Fibroblast of the aortic adventitia (primary cell): ENCODE data around the gene MAN1C1. TPM values are rescaled to one million over a fixed set of nuclear protein-coding genes. Genes with fewer than 3 reads are reported as not detected.

Experiments used
- DNase-seq: peaks from one replicate; pipeline ENCODE4 v3.0.0-alpha.2; 2010; ENCODE audit warnings: low read depth
- H3K4me3 ChIP-seq: 2 replicates; pipeline ENCODE4 v1.5.1; 2011; ENCODE audit warnings: low read depth, mild to moderate bottlenecking, control low read depth, low read length, moderate library complexity
- total RNA-seq: library from RNA; depleted of rRNA; stranded (reverse); fragments of >200 nt; gene quantifications from 2 replicates; pipeline ENCODE4 v1.2.3, GENCODE V29; 2012; ENCODE audit warnings: low replicate concordance
- TF ChIP-seq, protein P1 (sequence below): IDR thresholded peaks from 2 replicates; pipeline ENCODE4 v1.5.1; 2011; ENCODE audit warnings: mild to moderate bottlenecking, low read length, control low read depth, inconsistent platforms; ENCODE audit not compliant: insufficient read depth

Gene MAN1C1
- total RNA-seq, 1 donor = 6.6 TPM

DNA sequence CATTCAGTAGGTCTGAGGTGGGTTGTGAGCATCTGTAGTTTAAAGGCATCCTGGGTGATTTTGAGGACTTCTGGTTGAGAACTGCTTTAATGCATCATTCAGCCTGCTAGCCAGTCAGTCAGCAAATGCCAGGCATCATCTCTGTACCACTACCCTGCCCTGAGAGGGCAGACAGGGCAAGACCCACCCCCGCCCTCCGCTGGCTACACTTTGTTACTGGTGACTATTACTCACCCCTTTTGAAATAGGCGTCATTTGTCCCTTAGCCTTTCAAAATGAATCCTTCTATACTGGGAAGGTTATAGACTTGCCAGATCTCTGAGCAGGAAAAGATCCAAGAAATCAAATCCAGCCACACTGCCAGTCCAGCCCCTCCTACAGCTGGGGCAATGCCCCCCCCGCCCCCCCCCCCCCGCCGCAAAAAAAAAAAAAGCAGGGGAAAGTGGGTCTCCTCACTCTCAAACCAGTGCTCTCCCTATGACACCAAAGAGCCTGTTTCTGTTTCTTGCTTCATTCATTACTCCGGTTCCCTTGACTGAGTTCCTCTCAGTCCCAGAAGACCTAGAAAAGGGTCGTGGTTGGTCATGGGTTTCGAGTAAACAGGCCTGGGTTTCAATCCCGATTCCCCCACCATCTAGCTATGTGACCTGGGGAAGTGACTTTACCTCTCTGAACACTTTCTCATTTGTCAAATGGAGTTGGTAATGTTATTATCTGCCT, 187.8 kb downstream of the MAN1C1 start:
- DNase-seq = peak; percentile 28
- TF ChIP-seq, protein P1, sequence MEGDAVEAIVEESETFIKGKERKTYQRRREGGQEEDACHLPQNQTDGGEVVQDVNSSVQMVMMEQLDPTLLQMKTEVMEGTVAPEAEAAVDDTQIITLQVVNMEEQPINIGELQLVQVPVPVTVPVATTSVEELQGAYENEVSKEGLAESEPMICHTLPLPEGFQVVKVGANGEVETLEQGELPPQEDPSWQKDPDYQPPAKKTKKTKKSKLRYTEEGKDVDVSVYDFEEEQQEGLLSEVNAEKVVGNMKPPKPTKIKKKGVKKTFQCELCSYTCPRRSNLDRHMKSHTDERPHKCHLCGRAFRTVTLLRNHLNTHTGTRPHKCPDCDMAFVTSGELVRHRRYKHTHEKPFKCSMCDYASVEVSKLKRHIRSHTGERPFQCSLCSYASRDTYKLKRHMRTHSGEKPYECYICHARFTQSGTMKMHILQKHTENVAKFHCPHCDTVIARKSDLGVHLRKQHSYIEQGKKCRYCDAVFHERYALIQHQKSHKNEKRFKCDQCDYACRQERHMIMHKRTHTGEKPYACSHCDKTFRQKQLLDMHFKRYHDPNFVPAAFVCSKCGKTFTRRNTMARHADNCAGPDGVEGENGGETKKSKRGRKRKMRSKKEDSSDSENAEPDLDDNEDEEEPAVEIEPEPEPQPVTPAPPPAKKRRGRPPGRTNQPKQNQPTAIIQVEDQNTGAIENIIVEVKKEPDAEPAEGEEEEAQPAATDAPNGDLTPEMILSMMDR = no peak

DNA sequence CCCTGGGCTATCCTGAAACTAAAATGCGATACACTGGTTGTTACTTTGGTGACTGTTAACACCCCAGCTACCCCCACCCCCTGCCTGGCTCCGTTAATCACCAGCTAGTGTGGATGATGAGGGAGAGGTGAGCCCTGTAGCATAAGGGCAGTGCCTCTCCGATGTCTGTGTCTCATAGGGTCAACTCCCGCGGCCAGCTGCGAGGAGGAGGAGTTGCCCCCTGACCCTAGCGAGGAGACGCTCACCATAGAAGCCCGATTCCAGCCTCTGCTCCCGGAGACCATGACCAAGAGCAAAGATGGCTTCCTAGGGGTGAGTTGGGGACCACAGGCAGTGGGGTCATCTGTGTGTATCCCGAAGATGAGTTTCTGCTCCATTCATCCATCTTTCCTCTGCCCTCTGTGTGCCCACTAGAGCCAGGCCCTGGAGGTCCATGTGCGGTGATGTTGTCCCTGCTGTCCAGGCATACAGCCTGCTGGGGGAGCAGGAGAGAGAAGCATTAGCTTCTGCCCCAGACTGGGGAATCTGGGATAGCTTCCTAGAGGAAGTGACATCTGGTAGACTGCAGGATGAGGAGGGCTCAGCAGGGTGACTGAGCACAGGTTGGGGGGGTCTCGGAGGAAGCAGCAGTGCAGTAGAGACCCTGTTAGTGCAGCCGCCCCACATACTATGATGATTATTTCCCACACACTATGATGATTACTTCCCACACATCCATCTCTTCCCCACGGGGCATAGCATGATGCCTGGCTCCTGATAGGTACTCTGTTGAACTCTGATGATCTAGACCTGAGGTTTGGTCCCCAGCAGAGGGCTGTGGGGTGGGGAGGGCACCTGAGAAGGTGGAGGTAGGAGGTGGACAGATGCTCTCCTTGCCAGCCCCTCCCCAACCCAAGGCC, 188.6 kb downstream of the MAN1C1 start:
- H3K4me3 ChIP-seq = no peak overlapping the region
- TF ChIP-seq, protein P1 = peak; percentile 3
- no peak for DNase-seq

More for the DNA sequence above, 187.8 kb downstream of the MAN1C1 start:
- H3K4me3 ChIP-seq = no peak overlapping the region

DNA sequence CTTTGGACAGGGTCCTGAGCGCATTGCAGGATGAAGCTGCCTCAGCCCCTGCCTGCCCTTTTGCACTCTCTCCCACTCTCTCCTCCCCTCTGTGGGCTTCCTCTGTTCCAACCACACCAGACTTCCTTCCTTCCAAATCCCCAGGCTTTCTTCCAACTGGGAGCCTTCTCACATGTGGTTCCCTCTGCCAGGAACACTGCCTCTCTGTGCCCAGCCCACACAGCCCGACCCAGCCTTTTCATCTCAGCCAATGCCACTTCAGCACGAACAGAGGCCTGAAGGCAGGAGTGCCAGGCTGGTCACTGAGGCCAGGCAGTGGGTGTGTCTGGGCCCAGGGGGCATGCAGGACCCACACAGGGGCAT, 189.3 kb downstream of the MAN1C1 start:
- TF ChIP-seq, protein P1 = no peak

DNA sequence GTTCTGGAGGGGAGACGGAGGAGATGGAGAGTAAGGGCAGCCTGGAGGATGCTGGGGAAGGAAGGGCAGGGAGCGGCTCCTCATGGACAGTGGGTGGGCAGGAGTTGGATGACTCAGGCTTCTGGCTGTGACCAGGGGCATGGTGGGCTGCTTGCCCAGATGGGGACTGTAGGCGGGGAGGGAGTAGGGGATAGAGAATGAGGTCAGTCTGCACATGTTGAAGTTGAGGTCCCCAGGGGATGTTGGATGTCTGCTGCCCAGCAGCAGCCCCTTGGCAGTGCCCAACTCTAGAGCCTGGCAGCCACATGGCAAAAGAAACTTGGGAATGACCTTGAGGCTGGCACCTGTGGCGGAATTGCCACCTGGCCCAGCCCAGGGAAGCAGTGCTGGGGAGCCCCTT, 189.8 kb downstream of the MAN1C1 start:
- TF ChIP-seq, protein P1 = no peak
- peak; percentile 64 for DNase-seq
- H3K4me3 ChIP-seq = no peak overlapping the region

More for the DNA sequence above, 189.3 kb downstream of the MAN1C1 start:
- no peak overlapping the region for H3K4me3 ChIP-seq
- peak; percentile 63 for DNase-seq

DNA sequence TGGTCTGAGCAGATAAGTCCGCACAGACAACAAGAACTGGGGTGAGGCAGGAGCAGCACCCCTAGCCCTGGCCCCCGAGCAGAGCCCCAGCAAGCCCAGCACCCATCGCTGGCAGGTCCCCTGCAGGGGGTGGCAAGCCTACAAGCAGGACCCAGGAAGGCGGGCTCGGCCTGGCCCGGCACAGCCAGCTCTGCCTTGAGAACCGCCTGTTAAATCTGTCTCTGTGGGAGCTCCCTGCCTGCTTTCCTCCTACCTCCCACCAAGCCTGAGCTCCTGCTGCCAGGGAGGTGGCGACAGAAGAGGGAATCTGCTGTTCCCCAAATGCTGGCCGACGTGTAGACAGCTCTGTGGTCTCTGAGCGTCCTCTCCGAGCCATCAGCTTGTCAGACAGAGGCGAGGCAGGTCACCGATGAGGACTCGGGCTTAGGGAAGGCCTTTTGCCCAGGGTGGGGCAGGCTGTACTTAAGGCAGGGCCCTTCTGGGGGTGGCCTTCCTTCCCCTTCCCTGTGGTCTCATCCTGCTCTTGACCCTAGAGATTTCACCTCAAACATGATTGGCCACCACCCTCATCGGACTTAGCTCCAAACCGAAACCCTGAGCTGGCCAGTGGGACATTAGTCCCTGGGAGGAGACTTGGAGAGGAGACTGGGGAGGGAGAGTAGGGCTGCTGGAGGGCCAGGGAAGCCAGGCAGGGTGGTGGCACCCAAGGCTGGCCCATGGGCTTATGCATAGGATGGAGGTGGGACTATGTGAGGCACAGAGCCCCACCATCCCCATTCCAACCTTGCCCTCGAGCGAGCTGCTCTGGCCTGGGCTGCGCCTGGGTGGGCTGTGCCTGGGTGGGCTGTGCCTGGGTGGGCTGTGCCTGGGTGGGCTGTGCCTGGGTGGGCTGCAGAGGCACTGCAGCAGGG, 191.1 kb downstream of the MAN1C1 start:
- no peak for DNase-seq
- TF ChIP-seq, protein P1 = no peak
- H3K4me3 ChIP-seq = no peak overlapping the region

DNA sequence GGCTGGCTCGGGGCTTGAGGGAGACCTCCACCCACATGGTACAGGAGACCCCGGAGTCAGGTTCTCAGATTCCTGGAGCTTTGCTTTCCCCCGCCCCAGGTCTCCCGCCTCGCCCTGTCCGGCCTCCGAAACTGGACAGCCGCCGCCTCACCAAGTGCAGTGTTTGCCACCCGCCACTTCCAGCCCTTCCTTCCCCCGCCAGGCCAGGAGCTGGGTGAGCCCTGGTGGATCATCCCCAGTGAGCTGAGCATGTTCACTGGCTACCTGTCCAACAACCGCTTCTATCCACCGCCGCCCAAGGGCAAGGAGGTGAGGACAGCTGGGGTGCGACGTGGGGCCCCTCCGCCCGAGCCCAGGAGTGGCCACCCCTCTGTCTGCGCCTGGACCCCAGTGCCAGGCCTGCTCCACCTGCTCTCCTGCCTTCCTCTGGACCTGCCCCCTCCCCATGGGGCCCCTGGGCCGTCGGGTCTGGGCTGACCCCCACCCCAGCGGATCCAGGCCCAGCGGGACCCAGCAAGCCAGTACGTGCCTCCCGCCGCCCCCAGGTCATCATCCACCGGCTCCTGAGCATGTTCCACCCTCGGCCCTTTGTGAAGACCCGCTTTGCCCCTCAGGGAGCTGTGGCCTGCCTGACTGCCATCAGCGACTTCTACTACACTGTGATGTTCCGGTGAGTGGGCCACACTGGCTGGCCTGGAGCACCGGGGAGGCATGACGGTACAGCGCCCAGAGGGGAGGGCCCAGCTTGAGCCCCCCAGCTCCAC, 192.1 kb downstream of the MAN1C1 start:
- no peak overlapping the region for H3K4me3 ChIP-seq
- TF ChIP-seq, protein P1 = no peak
- DNase-seq = no peak
